Measurements from ENCODE around the gene TNFRSF6B.

- TF ChIP-seq CTCF (conservative IDR thresholded peaks at IDR 0.05 in 1 of 2, IDR thresholded peaks at IDR 0.05 in 1 of 2; ENCODE audit: low read depth in 1 of 2, low read length in 2 of 2) (no peak), EZH2 (IDR thresholded peaks at IDR 0.05; ENCODE audit: low read length, missing control alignments) (no peak)
Observed at GRCh38 chr20:63693083-63693732, 3.2 kb upstream of the TNFRSF6B start.

Data from fibroblast of lung (primary cell).